Activated B cell treated with CpG ODN at 0.5 μM for 24 hours (primary cell): ENCODE data around the gene WDR27. TPM values are rescaled to one million over a fixed set of nuclear protein-coding genes. Genes with fewer than 3 reads are reported as not detected.
"Not testable (repeated sequence)": the region's sequence is repeated elsewhere in the genome, so short reads cannot be mapped to it uniquely, and the experiment has no call there.

Experiments
- ATAC-seq: fragments of 200-7000 bp; cut with Tn5 transposase; one replicate; pipeline ENCODE4 v1.10.0; 2021; ENCODE audit warnings: low read depth, mild to moderate bottlenecking, moderate library complexity
- CTCF ChIA-PET: fragments of 350-600 bp; sonication (Branson Sonifier 250); formaldehyde crosslinking; loops from one replicate; lab custom pipeline; 2021; ENCODE audit warnings: antibody characterized with exemption; lab: Charles Lee
- POLR2A ChIA-PET: fragments of 350-600 bp; sonication (Branson Sonifier 250); formaldehyde crosslinking; loops from one replicate; lab custom pipeline; 2021; ENCODE audit warnings: antibody characterized with exemption; lab: Charles Lee
- DNase-seq: peaks from one replicate; pipeline ENCODE4 v3.0.0; 2022
- H3K27ac Mint-ChIP-seq: one replicate; pipeline ENCODE4 v1.8.0; 2020; ENCODE audit warnings: mixed read lengths
- H3K27me3 Mint-ChIP-seq: one replicate; pipeline ENCODE4 v1.8.0; 2021; ENCODE audit warnings: mixed read lengths
- H3K36me3 Mint-ChIP-seq: one replicate; pipeline ENCODE4 v1.8.0; 2021; ENCODE audit warnings: low read depth, mixed read lengths
- H3K4me1 Mint-ChIP-seq: one replicate; pipeline ENCODE4 v1.8.0; 2021; ENCODE audit warnings: mixed read lengths
- H3K4me3 Mint-ChIP-seq: one replicate; pipeline ENCODE4 v1.8.0; 2020; ENCODE audit warnings: mild to moderate bottlenecking, mixed read lengths
- H3K9me3 Mint-ChIP-seq: one replicate; pipeline ENCODE4 v1.8.0; 2020; ENCODE audit warnings: mixed read lengths
- intact Hi-C: fragments of 100-400 bp; cut with micrococcal nuclease; formaldehyde crosslinking; loops from one replicate; pipeline ENCODE4 v1.15.1; 2024
- total RNA-seq: library from RNA; stranded (reverse); gene quantifications from 2 replicates; pipeline ENCODE4 v1.2.3, GENCODE V29; 2022
- TF ChIP-seq, protein P1 (sequence below): fragments of 200-600 bp; IDR thresholded peaks from one replicate; pipeline ENCODE4 v1.8.0; 2022; ENCODE audit warnings: antibody characterized with exemption, mild to moderate bottlenecking

Gene WDR27
- total RNA-seq, 1 donor from 2014 or later: 49.1 TPM

GRCh38 chr6:169604076-169604475 lies 97.8 kb downstream of the WDR27 start:
- Mint-ChIP-seq H3K9me3 (peaks cover 12% of the 10 kb centered on the region), H3K4me1 (peaks cover 5% of the 10 kb centered on the region), H3K27ac (no peak overlapping the region), H3K36me3 (peaks cover 52% of the 10 kb centered on the region), H3K4me3 (no peak overlapping the region), H3K27me3 (no peaks in the 10 kb centered on the region)
- ATAC-seq: no peak
- no peak for DNase-seq
- TF ChIP-seq, protein P1, sequence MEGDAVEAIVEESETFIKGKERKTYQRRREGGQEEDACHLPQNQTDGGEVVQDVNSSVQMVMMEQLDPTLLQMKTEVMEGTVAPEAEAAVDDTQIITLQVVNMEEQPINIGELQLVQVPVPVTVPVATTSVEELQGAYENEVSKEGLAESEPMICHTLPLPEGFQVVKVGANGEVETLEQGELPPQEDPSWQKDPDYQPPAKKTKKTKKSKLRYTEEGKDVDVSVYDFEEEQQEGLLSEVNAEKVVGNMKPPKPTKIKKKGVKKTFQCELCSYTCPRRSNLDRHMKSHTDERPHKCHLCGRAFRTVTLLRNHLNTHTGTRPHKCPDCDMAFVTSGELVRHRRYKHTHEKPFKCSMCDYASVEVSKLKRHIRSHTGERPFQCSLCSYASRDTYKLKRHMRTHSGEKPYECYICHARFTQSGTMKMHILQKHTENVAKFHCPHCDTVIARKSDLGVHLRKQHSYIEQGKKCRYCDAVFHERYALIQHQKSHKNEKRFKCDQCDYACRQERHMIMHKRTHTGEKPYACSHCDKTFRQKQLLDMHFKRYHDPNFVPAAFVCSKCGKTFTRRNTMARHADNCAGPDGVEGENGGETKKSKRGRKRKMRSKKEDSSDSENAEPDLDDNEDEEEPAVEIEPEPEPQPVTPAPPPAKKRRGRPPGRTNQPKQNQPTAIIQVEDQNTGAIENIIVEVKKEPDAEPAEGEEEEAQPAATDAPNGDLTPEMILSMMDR: no peak
- intact Hi-C loops: no loop called here
- ChIA-PET CTCF (no interaction called here), POLR2A (no interaction called here)

GRCh38 chr6:169601129-169601528 lies 100.7 kb downstream of the WDR27 start:
- H3K4me3 Mint-ChIP-seq, POLR2A ChIA-PET, intact Hi-C loops, H3K27me3 Mint-ChIP-seq, DNase-seq, CTCF ChIA-PET, ATAC-seq, H3K4me1 Mint-ChIP-seq, H3K27ac Mint-ChIP-seq: not testable (repeated sequence)
- peaks cover 55% of the 10 kb centered on the region for H3K36me3 Mint-ChIP-seq
- peaks cover 15% of the 10 kb centered on the region for H3K9me3 Mint-ChIP-seq

DNA sequence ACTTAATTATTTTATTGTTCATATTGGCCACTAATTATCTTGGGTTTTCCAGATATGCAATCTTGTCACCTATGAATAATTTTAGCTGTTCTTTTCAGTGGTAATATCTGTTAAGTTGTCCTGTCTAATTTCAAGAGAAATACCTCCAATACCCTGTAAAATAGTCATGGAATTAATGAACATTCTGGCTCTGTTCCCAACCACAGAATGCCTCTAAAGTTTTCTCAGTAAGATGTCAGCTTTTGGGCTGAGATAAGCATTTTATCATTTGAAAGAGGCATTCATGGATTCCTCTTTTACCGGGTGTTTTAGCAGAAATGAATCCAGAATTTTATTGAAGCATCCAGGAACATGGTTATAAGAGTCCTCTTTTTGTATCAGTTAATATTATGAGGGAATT lies 109.3 kb downstream of the WDR27 start:
- Mint-ChIP-seq H3K36me3 (peaks cover 4% of the 10 kb centered on the region), H3K4me1 (peaks cover 45% of the 10 kb centered on the region), H3K4me3 (no peak overlapping the region), H3K9me3 (peaks cover 3% of the 10 kb centered on the region), H3K27me3 (no peaks in the 10 kb centered on the region), H3K27ac (no peak overlapping the region)
- TF ChIP-seq, protein P1: no peak
- ATAC-seq (no peak), DNase-seq (no peak)
- intact Hi-C loops: no loop called here
- ChIA-PET CTCF (no interaction called here), POLR2A (no interaction called here)

GRCh38 chr6:169591616-169592015 lies 110.2 kb downstream of the WDR27 start:
- no peaks in the 10 kb centered on the region for H3K36me3 Mint-ChIP-seq
- peaks cover 50% of the 10 kb centered on the region for H3K4me1 Mint-ChIP-seq
- H3K27me3 Mint-ChIP-seq: no peaks in the 10 kb centered on the region
- H3K9me3 Mint-ChIP-seq: no peaks in the 10 kb centered on the region
- TF ChIP-seq, protein P1: no peak
- ChIA-PET POLR2A (no interaction called here), CTCF (no interaction called here)
- no peak overlapping the region for H3K4me3 Mint-ChIP-seq
- DNase-seq: no peak
- no peak overlapping the region for H3K27ac Mint-ChIP-seq
- intact Hi-C loops: no loop called here
- ATAC-seq: no peak

DNA sequence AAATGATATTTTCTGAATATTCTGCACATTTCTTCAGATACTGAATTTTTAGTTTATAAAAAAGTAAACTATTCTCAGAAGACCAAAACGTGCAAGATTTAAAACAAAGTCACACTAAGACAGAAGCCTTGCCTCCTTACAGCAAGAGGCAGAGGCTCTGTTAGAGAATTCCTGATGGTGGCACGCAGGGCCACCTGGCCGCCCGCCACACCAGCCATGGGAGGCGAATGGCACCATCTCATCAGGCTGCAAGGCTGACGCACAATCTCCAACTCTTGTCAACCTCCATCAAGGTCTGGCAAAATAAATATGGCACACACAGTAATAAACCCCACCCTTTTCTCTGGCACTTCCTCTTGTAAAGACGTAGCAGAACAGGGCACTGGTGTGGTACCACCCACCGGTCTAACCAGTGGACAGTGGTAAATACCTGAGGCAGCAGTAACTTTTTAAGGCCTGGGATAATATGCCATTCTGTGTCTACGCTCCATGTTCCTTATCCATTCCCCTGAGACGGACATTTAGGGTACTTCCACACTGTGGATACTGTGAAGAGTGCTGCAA lies 111.4 kb downstream of the WDR27 start:
- CTCF ChIA-PET: no interaction called here
- Mint-ChIP-seq H3K4me1 (peaks cover 58% of the 10 kb centered on the region), H3K27ac (peak overlapping the region; percentile 81), H3K9me3 (peaks cover 2% of the 10 kb centered on the region), H3K36me3 (no peaks in the 10 kb centered on the region), H3K4me3 (peak overlapping the region; percentile 65), H3K27me3 (no peaks in the 10 kb centered on the region)
- POLR2A ChIA-PET: no interaction called here
- TF ChIP-seq, protein P1: no peak
- no peak for ATAC-seq
- intact Hi-C loops: no loop called here
- DNase-seq: no peak
